H1 (cell line): Measurements from ENCODE around the gene LITAFD. TPM values are rescaled to one million over a fixed set of nuclear protein-coding genes. Genes with fewer than 3 reads are reported as not detected.

Experiments used
- CTCF ChIA-PET: fragments of 300-600 bp; sonication (Branson Sonifier 250); formaldehyde crosslinking; loops from one replicate; lab custom pipeline; 2021; ENCODE audit not compliant: partially characterized antibody; lab: Charles Lee
- POLR2A ChIA-PET: fragments of 300-600 bp; sonication (Branson Sonifier 250); formaldehyde crosslinking; loops from one replicate; lab custom pipeline; 2021; ENCODE audit warnings: inconsistent platforms; ENCODE audit not compliant: partially characterized antibody; lab: Charles Lee
- DNase-seq, 2 experiments: peaks; one replicate each; pipeline versions ENCODE4 v3.0.0 to v3.0.0-alpha.2; 2010 to 2022; ENCODE audit warnings: low spot score in 2 of 2, low read depth in 1 of 2, mixed read lengths in 1 of 2
- FAIRE-seq: peaks from 2 replicates; lab custom pipeline; 2011; peaks lifted over from hg19 to GRCh38; lab: Jason Lieb, UNC
- H2AFZ ChIP-seq: 2 replicates; pipeline ENCODE4 v1.8.1; 2012; ENCODE audit warnings: low read length, inconsistent platforms
- H2AK5ac ChIP-seq: 2 replicates; pipeline ENCODE4 v1.6.1; 2013; ENCODE audit warnings: low read depth, low read length
- H2BK120ac ChIP-seq: replicated peaks from 2 replicates; pipeline ENCODE3; 2013; ENCODE audit warnings: low read depth, low read length, inconsistent platforms
- H2BK12ac ChIP-seq: 2 replicates; pipeline ENCODE4 v1.6.1; 2013; ENCODE audit warnings: low read depth, low read length
- H2BK15ac ChIP-seq: 2 replicates; pipeline ENCODE4 v1.6.1; 2013; ENCODE audit warnings: low read length
- H2BK20ac ChIP-seq: 2 replicates; pipeline ENCODE4 v1.6.1; 2013; ENCODE audit warnings: low read length
- H2BK5ac ChIP-seq: 2 replicates; pipeline ENCODE4 v1.6.1; 2013; ENCODE audit warnings: low read depth, low read length
- H3K14ac ChIP-seq: 2 replicates; pipeline ENCODE4 v1.6.1; 2013; ENCODE audit warnings: inconsistent platforms; ENCODE audit not compliant: insufficient read length
- H3K18ac ChIP-seq: 2 replicates; pipeline ENCODE4 v1.6.1; 2013; ENCODE audit warnings: low read length; ENCODE audit errors: extremely low read depth
- H3K23ac ChIP-seq: 2 replicates; pipeline ENCODE4 v1.6.1; 2013; ENCODE audit warnings: inconsistent platforms; ENCODE audit not compliant: insufficient read length
- H3K23me2 ChIP-seq: 2 replicates; pipeline ENCODE4 v1.6.1; 2013; ENCODE audit warnings: low read depth, low read length
- H3K27ac ChIP-seq: 2 replicates; pipeline ENCODE4 v1.6.1; 2011; ENCODE audit warnings: low read depth, low read length, inconsistent platforms
- H3K27me3 ChIP-seq, 4 experiments: replicated peaks in 1 of 4; 1 replicate in 1 of 4; 2 replicates in 3 of 4; pipeline versions ENCODE4 v1.6.1 to v1.8.1; 2011 to 2013; ENCODE audit warnings: low read length in 3 of 4, mild to moderate bottlenecking in 3 of 4, inconsistent platforms in 2 of 4, mixed read lengths in 2 of 4, moderate library complexity in 1 of 4; ENCODE audit not compliant: control insufficient read depth in 3 of 4, insufficient read depth in 3 of 4; ENCODE audit errors: extremely low read depth in 1 of 4
- H3K36me3 ChIP-seq, 4 experiments: 2 replicates each; pipeline versions ENCODE4 v1.6.1 to v1.8.1; 2011 to 2013; ENCODE audit warnings: mild to moderate bottlenecking in 4 of 4, low read length in 3 of 4, moderate library complexity in 2 of 4, control low read depth in 1 of 4, inconsistent platforms in 1 of 4; ENCODE audit not compliant: insufficient read depth in 4 of 4, control insufficient read depth in 2 of 4
- H3K4ac ChIP-seq: replicated peaks from 2 replicates; pipeline ENCODE3; 2013; ENCODE audit warnings: low read length, low read depth, mixed read lengths, inconsistent platforms; ENCODE audit not compliant: insufficient read length
- H3K4me1 ChIP-seq, 4 experiments: replicated peaks in 1 of 4; 1 replicate in 1 of 4; 2 replicates in 3 of 4; pipeline versions ENCODE4 v1.6.1 to v1.8.1; 2011 to 2013; ENCODE audit warnings: low read length in 3 of 4, inconsistent platforms in 2 of 4, mixed read lengths in 1 of 4; ENCODE audit not compliant: insufficient read depth in 4 of 4, control insufficient read depth in 3 of 4
- H3K4me2 ChIP-seq, 2 experiments: 2 replicates each; pipeline versions ENCODE4 v1.6.1 to v1.8.1; 2011 to 2013; ENCODE audit warnings: low read depth in 2 of 2, low read length in 2 of 2, control low read depth in 1 of 2, inconsistent platforms in 1 of 2, mild to moderate bottlenecking in 1 of 2; ENCODE audit not compliant: insufficient read depth in 1 of 2
- H3K4me3 ChIP-seq, 4 experiments: fragments of 200-600, 300-600 bp in 1 of 4; sonication (generic), shearing (Covaris generic), sonication (Bioruptor Twin) in 1 of 4; 2 replicates each; pipeline versions ENCODE4 v1.5.1 to v1.8.1; 2011 to 2016; ENCODE audit warnings: low read length in 4 of 4, low read depth in 3 of 4, control low read depth in 2 of 4, inconsistent platforms in 2 of 4, mild to moderate bottlenecking in 2 of 4, mixed read lengths in 1 of 4, moderate library complexity in 1 of 4; ENCODE audit not compliant: insufficient read depth in 2 of 4; ENCODE audit errors: extremely low read depth in 1 of 4
- H3K56ac ChIP-seq: replicated peaks from 2 replicates; pipeline ENCODE3; 2013; ENCODE audit warnings: low read depth, mild to moderate bottlenecking, mixed read lengths, low read length, inconsistent platforms; ENCODE audit not compliant: insufficient read length
- H3K79me1 ChIP-seq: 2 replicates; pipeline ENCODE4 v1.6.1; 2013; ENCODE audit warnings: low read depth, low read length, control low read depth
- H3K79me2 ChIP-seq, 2 experiments: 2 replicates each; pipeline versions ENCODE4 v1.6.1 to v1.8.1; 2012 to 2013; ENCODE audit warnings: low read length in 2 of 2, mild to moderate bottlenecking in 2 of 2, inconsistent platforms in 1 of 2; ENCODE audit not compliant: insufficient read depth in 2 of 2, control insufficient read depth in 1 of 2
- H3K9ac ChIP-seq, 4 experiments: replicated peaks in 1 of 4; 1 replicate in 1 of 4; 2 replicates in 3 of 4; pipeline versions ENCODE4 v1.6.1 to v1.8.1; 2011 to 2013; ENCODE audit warnings: low read depth in 3 of 4, low read length in 3 of 4, control low read depth in 2 of 4, mild to moderate bottlenecking in 2 of 4, moderate library complexity in 2 of 4, inconsistent platforms in 1 of 4; ENCODE audit errors: extremely low read depth in 1 of 4
- H3K9me3 ChIP-seq, 2 experiments: 2 replicates each; pipeline versions ENCODE4 v1.6.1 to v1.8.1; 2012 to 2013; ENCODE audit warnings: mild to moderate bottlenecking in 2 of 2, moderate library complexity in 2 of 2, control low read depth in 1 of 2, inconsistent platforms in 1 of 2, low read depth in 1 of 2, low read length in 1 of 2, mixed read lengths in 1 of 2; ENCODE audit not compliant: insufficient read depth in 2 of 2
- H4K20me1 ChIP-seq, 2 experiments: replicated peaks in 1 of 2; 2 replicates each; pipeline versions ENCODE3 to v1.8.1; 2011 to 2013; ENCODE audit warnings: inconsistent platforms in 2 of 2, low read length in 2 of 2, mild to moderate bottlenecking in 1 of 2; ENCODE audit not compliant: insufficient read depth in 2 of 2, control insufficient read depth in 1 of 2
- H4K5ac ChIP-seq: 2 replicates; pipeline ENCODE4 v1.6.1; 2013; ENCODE audit warnings: low read length, low read depth, mixed read lengths, inconsistent platforms; ENCODE audit not compliant: insufficient read length
- H4K8ac ChIP-seq: 2 replicates; pipeline ENCODE4 v1.8.0; 2013; ENCODE audit warnings: mild to moderate bottlenecking, moderate library complexity, low read length, inconsistent platforms; ENCODE audit not compliant: insufficient read depth; ENCODE audit errors: extremely low read depth
- H4K91ac ChIP-seq: replicated peaks from 2 replicates; pipeline ENCODE3; 2013; ENCODE audit warnings: low read length, mixed read lengths, inconsistent platforms; ENCODE audit not compliant: insufficient read length
- CTCF ChIP-seq, 3 experiments: IDR thresholded peaks; 1 replicate in 2 of 3; 2 replicates in 1 of 3; pipeline versions ENCODE4 v1.5.1 to v1.6.1; 2011; ENCODE audit warnings: low read length in 3 of 3, mild to moderate bottlenecking in 3 of 3, inconsistent platforms in 2 of 3, low read depth in 1 of 3, moderate library complexity in 1 of 3; ENCODE audit not compliant: insufficient read depth in 1 of 3; ENCODE audit errors: control extremely low read depth in 1 of 3
- RAD21 ChIP-seq, 2 experiments: IDR thresholded peaks in 1 of 2; conservative IDR thresholded peaks in 1 of 2; 2 replicates each; pipeline ENCODE4 v1.6.1; 2011; ENCODE audit warnings: low read depth in 2 of 2, low read length in 2 of 2, improper control_type of control experiment in 1 of 2, inconsistent platforms in 1 of 2, mild to moderate bottlenecking in 1 of 2, moderate library complexity in 1 of 2
- WGBS, 2 experiments: shearing (Covaris generic) in 1 of 2; methylation state at CpG; one replicate each; pipeline versions ENCODE4 v1.1.6 to v1.1.7; 2013 to 2015; ENCODE audit warnings: low lambda C conversion rate in 2 of 2, mixed read lengths in 2 of 2, inconsistent platforms in 1 of 2, low coverage in 1 of 2, missing lambda C conversion rate in 1 of 2; ENCODE audit not compliant: insufficient replicate concordance in 2 of 2, insufficient coverage in 1 of 2, insufficient read length in 1 of 2; ENCODE audit errors: extremely low coverage in 1 of 2, missing lambda C conversion rate in 1 of 2; 5-methylcytosine and 5-hydroxymethylcytosine counted together
- polyA plus RNA-seq, 7 experiments: library from polyadenylated mRNA; depleted of rRNA in 3 of 7; stranded (reverse) in 5 of 7; unstranded in 2 of 7; fragments of >200 nt in 5 of 7; fragments of 200-250 nt in 2 of 7; gene quantifications; 1 replicate in 5 of 7; 2 replicates in 1 of 7; 4 replicates in 1 of 7; pipeline versions ENCODE4 v1.2.1 to v1.2.3, GENCODE V29; 2011 to 2013; ENCODE audit warnings: missing spikeins in 2 of 7, mixed read lengths in 2 of 7
- total RNA-seq: library from RNA; stranded (reverse); fragmentation: NEBNext Ultra II Directional; extraction: Animal tissue kit (Norgen Biotek cat#: 25700); gene quantifications from 2 replicates; pipeline ENCODE4 v1.2.1, GENCODE V29; 2021

The LITAFD gene
- total and polyA plus RNA-seq, 2 of the 8 experiments (the other 6 are each of a cell fraction or from before 2014, with no cell fraction given): not detected

DNA sequence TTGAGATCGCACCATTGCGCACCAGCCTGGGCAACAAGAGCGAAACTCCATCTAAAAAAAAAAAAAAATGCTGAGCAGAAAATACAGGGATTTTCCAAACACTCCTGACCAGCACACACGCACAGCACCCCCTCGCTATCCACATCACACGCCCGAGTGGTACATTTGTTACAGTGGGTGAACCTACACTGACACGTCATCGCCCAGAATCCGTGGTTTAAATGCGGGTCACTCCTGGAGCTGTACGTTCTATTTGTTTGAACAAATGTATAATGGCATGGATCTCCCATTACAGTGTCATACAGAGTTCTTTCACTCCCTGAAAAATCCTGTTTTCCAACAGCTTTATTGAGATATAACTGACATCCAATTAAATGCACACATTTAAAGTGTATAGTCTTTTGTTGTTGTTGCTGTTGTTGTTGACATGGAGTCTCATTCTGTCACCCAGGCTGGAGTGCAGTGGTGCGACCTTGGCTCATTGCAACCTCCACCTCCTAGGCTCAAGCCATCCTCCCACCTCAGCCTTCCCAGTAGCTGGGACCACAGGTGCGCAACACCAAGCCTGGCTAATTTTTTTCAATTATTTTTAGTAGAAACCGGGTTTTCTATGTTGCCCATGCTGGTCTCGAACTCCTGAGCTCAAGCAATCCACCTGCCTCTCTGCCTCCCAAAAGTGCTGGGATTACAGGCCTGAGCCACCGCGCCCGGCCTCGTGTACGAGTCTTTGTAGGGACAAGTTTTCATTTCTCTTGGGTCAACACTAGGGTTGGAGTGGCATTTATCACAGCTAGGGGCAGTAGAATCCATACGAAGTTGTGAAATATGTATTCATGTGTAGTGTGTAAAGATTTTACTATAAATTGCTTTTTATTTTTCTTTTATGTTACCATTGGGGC, 8.9 kb upstream of the LITAFD start:
- Histone ChIP-seq H3K4me3 (no peak overlapping the region), H3K23ac (no peak overlapping the region), H3K18ac (no peak overlapping the region), H4K91ac (no peak overlapping the region), H2BK120ac (no peak overlapping the region), H3K9me3 (no peaks in the 10 kb centered on the region), H3K79me1 (no peaks in the 10 kb centered on the region), H3K27ac (no peak overlapping the region), H2BK12ac (no peak overlapping the region), H3K4me2 (no peak overlapping the region), H2BK20ac (no peak overlapping the region), H2BK5ac (no peak overlapping the region)
- POLR2A ChIA-PET: interaction anchor here (1.3 to 29.1 kb wide), 4 partner anchors 11 to 42 kb away, joined by 3 to 456 read pairs (median 5); partner anchors contain the start of gene CARHSP1
- DNase-seq: no peak
- no peak for TF ChIP-seq RAD21 (IDR thresholded peaks at IDR 0.05 in 1 of 2, conservative IDR thresholded peaks at IDR 0.05 in 1 of 2; ENCODE audit: low read depth in 2 of 2, low read length in 2 of 2)
- peak in 1 of 3 experiments; percentile 18; a peak in 1 of 4 replicates for TF ChIP-seq CTCF (IDR thresholded peaks at IDR 0.05; ENCODE audit: control extremely low read depth in 1 of 3, insufficient read depth in 1 of 3, low read depth in 1 of 3, low read length in 3 of 3)
- TF ChIP-seq, all 59 proteins: peak for 1
- H4K8ac ChIP-seq: no peak overlapping the region
- no peak overlapping the region for H3K4ac ChIP-seq
- H2AK5ac ChIP-seq: no peak overlapping the region
- no peak overlapping the region for H4K5ac ChIP-seq
- H3K23me2 ChIP-seq: peaks cover 5% of the 10 kb centered on the region; the same call in 1 of the 2 replicates
- no peaks in the 10 kb centered on the region for H3K27me3 ChIP-seq
- H4K20me1 ChIP-seq: no peaks in the 10 kb centered on the region
- no peak overlapping the region for H2AFZ ChIP-seq
- no peak overlapping the region for H3K14ac ChIP-seq
- no peaks in the 10 kb centered on the region for H3K36me3 ChIP-seq
- peaks cover 0 to under 1% of the 10 kb centered on the region in 2 experiments; a peak in 1 of 4 replicates for H3K79me2 ChIP-seq
- CTCF ChIA-PET: interaction anchor here (0.6 to 10.5 kb wide), 21 partner anchors 9 to 288 kb away, joined by 3 to 90 read pairs (median 4); no protein-coding TSS in a partner anchor
- FAIRE-seq: no peak
- no peak overlapping the region for H2BK15ac ChIP-seq
- WGBS, 2 experiments: 91% methylated on average over 21 of the region's 22 CpGs; no CpG with 5 or more reads in 1 of the 2 experiments
- no peak overlapping the region for H3K9ac ChIP-seq
- H3K56ac ChIP-seq: no peak overlapping the region
- H3K4me1 ChIP-seq: peaks cover 0 to 8% (median 4%) of the 10 kb centered on the region in 4 experiments; a peak in 6 of 7 replicates
